K562 (cell line): ENCODE data around the gene RGS12.

ENCODE experiments used
- SREBF2 ChIP-seq: sonication (generic); formaldehyde crosslinking; IDR thresholded peaks from 2 replicates; pipeline ENCODE4 v1.4.0; 2020; ENCODE audit warnings: mild to moderate bottlenecking, missing genetic modification reagents
- TAF1 ChIP-seq: IDR thresholded peaks from 2 replicates; pipeline ENCODE4 v1.6.1; 2011; ENCODE audit warnings: mild to moderate bottlenecking, low read length, moderate library complexity; ENCODE audit not compliant: insufficient read depth, control insufficient read depth, severe bottlenecking; ENCODE audit errors: extremely low read depth
- ZNF121 ChIP-seq: sonication (generic); formaldehyde crosslinking; conservative IDR thresholded peaks from 2 replicates; pipeline ENCODE4 v1.8.0; 2022; ENCODE audit warnings: missing genetic modification reagents
- ZNF445 ChIP-seq: fragments of 250-450 bp; sonication (Bioruptor Pico); IDR thresholded peaks from 2 replicates; pipeline ENCODE4 v1.4.0; 2020; ENCODE audit warnings: low read depth, mild to moderate bottlenecking, moderate library complexity
- ZNF76 ChIP-seq: fragments of 250-450 bp; sonication (Bioruptor Pico); IDR thresholded peaks from 2 replicates; pipeline ENCODE4 v1.4.0; 2020; ENCODE audit warnings: mild to moderate bottlenecking, moderate library complexity, borderline replicate concordance
- TF ChIP-seq, protein P1 (sequence below): fragments of 450-650 bp; conservative IDR thresholded peaks from 2 replicates; pipeline ENCODE4 v1.6.1; 2016; ENCODE audit warnings: missing genetic modification characterization, low read depth, mild to moderate bottlenecking, missing compliant biosample characterization, moderate library complexity

DNA sequence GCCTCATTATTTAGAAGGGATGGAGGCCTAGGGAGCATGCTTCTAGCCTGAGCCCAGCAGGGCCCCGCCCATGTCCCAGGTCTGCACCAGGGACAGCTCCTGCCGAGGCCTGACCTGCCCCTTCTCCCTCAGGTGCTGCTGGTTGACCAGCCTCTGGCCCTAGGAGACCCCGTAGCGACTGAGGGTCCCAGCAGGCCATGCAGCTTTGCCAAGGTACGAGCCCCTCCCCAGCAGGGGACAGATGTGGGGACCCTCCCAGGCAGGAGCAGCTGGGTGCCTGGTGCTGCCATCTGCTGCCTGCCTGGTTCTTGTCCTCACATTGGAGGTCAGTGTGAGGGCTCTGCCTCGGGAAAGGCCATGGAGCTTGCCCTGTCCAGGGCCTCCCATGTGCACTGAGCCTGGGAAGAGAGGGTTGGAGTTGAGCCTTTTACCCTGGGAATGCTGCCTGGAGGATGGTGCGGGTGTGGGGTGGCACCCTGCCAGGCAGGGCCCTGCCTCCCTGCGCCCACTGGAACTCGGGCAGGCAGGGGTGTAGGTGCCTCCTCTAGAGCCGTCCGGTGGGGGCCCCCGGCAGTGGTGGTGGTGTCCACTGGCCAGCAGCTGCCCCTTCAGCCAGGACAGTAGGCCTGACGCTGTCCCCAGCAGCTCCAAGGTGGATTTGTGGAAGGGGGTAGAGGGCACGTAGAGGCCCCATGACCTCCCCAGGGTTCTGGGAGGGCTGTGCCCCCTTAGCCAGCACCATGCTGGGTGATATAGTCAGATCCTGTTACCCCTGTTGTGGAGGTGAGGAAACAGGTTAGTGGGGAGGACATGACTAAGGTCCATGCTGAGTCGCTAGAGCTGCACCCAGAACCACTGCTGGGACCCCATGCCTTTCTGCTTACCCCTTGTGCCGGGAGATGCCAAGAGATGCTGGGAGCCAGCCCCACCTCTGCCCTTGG, 46.1 kb upstream of the RGS12 start:
- TF ChIP-seq ZNF121 (no peak), SREBF2 (CRISPR knock-in tag) (no peak), ZNF445 (CRISPR knock-in tag) (no peak), TAF1 (no peak), ZNF76 (CRISPR knock-in tag) (no peak)
- TF ChIP-seq, protein P1, sequence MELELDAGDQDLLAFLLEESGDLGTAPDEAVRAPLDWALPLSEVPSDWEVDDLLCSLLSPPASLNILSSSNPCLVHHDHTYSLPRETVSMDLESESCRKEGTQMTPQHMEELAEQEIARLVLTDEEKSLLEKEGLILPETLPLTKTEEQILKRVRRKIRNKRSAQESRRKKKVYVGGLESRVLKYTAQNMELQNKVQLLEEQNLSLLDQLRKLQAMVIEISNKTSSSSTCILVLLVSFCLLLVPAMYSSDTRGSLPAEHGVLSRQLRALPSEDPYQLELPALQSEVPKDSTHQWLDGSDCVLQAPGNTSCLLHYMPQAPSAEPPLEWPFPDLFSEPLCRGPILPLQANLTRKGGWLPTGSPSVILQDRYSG: no peak
